ENCODE results near the gene TAF6L. TPM values are rescaled to one million over a fixed set of nuclear protein-coding genes. Genes with fewer than 3 reads are reported as not detected.

Gene TAF6L
- total and polyA plus RNA-seq, 9 of the 15 experiments (the other 6 are each of a cell fraction or from before 2014, with no cell fraction given), result 0.04 to 45.5 (median 20.8) TPM

DNA sequence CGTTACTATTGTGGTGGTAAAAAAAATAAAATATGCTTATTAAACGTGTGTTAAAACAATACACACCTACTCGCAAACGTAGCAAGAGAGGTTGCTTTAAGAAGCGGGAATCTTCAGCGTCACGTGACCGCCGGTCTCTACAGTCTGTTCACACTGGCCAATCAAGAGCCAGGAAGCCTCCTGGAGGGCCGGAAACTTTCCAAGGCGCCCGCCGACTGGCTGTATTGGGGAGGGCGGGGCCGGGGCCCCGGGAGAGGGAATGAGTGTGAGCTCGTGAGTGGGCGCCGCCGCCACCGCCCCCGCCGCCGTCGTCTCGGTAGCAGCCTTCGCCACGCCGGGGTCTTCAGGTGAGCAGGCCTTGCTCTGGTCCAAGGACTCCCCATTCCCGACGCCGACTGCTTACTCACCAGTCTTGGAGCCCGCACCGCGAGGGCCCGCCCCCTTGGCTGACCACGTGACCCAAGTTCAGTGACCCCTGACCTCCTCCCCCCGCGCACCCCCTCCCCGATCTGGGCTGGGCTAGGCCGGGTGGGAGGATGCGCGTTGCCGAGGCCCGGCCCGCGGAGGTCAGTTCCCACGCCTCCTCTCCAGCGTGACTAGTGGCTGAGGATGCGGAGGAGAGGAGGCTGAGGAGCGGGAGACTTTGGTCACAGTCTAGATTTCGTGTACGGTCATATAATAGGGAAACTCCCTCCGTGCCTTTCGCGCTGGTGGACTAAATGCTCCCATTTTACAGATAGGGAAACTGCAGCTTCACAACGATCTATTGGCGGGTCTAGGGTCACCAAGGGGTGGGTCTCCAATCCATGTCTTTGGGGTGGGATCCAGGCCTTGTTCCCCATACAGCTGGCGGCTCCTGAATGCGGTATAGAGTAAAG is at the start of gene TAF6L (continued):
- TF ChIP-seq HCFC1 (IDR thresholded peaks at IDR 0.05; ENCODE audit: low read depth, low read length), result peak; percentile 6; the same call in 1 of the 2 replicates
- TF ChIP-seq, protein P1, sequence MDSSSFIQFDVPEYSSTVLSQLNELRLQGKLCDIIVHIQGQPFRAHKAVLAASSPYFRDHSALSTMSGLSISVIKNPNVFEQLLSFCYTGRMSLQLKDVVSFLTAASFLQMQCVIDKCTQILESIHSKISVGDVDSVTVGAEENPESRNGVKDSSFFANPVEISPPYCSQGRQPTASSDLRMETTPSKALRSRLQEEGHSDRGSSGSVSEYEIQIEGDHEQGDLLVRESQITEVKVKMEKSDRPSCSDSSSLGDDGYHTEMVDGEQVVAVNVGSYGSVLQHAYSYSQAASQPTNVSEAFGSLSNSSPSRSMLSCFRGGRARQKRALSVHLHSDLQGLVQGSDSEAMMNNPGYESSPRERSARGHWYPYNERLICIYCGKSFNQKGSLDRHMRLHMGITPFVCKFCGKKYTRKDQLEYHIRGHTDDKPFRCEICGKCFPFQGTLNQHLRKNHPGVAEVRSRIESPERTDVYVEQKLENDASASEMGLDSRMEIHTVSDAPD (CRISPR knock-in tag; IDR thresholded peaks at IDR 0.05), result no peak
- TF ChIP-seq KAT2B (IDR thresholded peaks at IDR 0.05; ENCODE audit: low read depth, low read length), result no peak
- TF ChIP-seq CC2D1A (IDR thresholded peaks at IDR 0.05), result no peak
- peak; percentile 92 for TF ChIP-seq BHLHE40 (IDR thresholded peaks at IDR 0.05; ENCODE audit: low read length)
- peak; percentile 80 for TF ChIP-seq C11orf30 (IDR thresholded peaks at IDR 0.05; ENCODE audit: low read depth)
- TF ChIP-seq ZNF512 (tag; IDR thresholded peaks at IDR 0.05), result no peak
- TF ChIP-seq FOXO4 (CRISPR knock-in tag; IDR thresholded peaks at IDR 0.05), result no peak
- no peak for TF ChIP-seq ZNF518B (CRISPR knock-in tag; IDR thresholded peaks at IDR 0.05)
- TF ChIP-seq ZNF347 (CRISPR knock-in tag; IDR thresholded peaks at IDR 0.05; ENCODE audit: low read depth), result no peak
- TF ChIP-seq, protein P2, sequence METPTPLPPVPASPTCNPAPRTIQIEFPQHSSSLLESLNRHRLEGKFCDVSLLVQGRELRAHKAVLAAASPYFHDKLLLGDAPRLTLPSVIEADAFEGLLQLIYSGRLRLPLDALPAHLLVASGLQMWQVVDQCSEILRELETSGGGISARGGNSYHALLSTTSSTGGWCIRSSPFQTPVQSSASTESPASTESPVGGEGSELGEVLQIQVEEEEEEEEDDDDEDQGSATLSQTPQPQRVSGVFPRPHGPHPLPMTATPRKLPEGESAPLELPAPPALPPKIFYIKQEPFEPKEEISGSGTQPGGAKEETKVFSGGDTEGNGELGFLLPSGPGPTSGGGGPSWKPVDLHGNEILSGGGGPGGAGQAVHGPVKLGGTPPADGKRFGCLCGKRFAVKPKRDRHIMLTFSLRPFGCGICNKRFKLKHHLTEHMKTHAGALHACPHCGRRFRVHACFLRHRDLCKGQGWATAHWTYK (CRISPR knock-in tag; IDR thresholded peaks at IDR 0.05), result peak; percentile 15; the same call in 1 of the 2 replicates
- TF ChIP-seq TAF15 (IDR thresholded peaks at IDR 0.05; ENCODE audit: low read depth, low read length), result no peak
- no peak for TF ChIP-seq TBL1XR1 (IDR thresholded peaks at IDR 0.05; ENCODE audit: low read length in 2 of 2)
- TF ChIP-seq LARP7 (IDR thresholded peaks at IDR 0.05), result no peak
- no peak for TF ChIP-seq BMI1 (IDR thresholded peaks at IDR 0.05; ENCODE audit: low read length)
- TF ChIP-seq ZBTB8A (IDR thresholded peaks at IDR 0.05; ENCODE audit: partially characterized antibody), result no peak
- no peak for TF ChIP-seq MTF1 (CRISPR knock-in tag; IDR thresholded peaks at IDR 0.05; ENCODE audit: borderline replicate concordance)
